K562 (cell line): ENCODE measurements around the gene PDCD1LG2. TPM values are rescaled to one million over a fixed set of nuclear protein-coding genes. Genes with fewer than 3 reads are reported as not detected.

Source experiments
- ATAC-seq: fragments of 200-7000 bp; cut with Tn5 transposase; 3 replicates; pipeline ENCODE4 v1.9.1; 2020; ENCODE audit warnings: moderate library complexity
- BruUV-seq: library from RNA; stranded (reverse); fragments of 400-500 nt; replicated peaks from 2 replicates; lab custom pipeline; 2021; lab: Mats Ljungman, UMichigan
- CTCF ChIA-PET: fragments of 300-600 bp; formaldehyde crosslinking; extraction: SDS; loops from one replicate; lab custom pipeline; 2021; ENCODE audit warnings: low intra/inter-chr PET ratio; lab: Yijun Ruan, JAX
- POLR2A ChIA-PET: fragments of 300-600, 350-650 bp; sonication (Branson Sonifier 250); formaldehyde crosslinking; extraction: SDS; loops from one replicate; lab custom pipeline; 2021; ENCODE audit warnings: antibody characterized with exemption, inconsistent platforms; lab: Yijun Ruan, JAX
- DNase-seq, 4 experiments: peaks; one replicate each; pipeline versions ENCODE4 v3.0.0 to v3.0.0-alpha.2; 2011 to 2018; ENCODE audit warnings: low spot score in 3 of 4, mixed read lengths in 3 of 4; ENCODE audit errors: extremely low read depth in 1 of 4
- FAIRE-seq: peaks from 2 replicates; lab custom pipeline; 2011; peaks lifted over from hg19 to GRCh38; lab: Jason Lieb, UNC
- H2AFZ ChIP-seq: 2 replicates; pipeline ENCODE4 v1.6.0; 2011; ENCODE audit warnings: low read depth, low read length, control low read depth, inconsistent platforms
- H3K27ac ChIP-seq: fragments of 200-600 bp; 3 replicates; pipeline ENCODE4 v1.8.0; 2011; ENCODE audit warnings: low read depth, mild to moderate bottlenecking, control low read depth, inconsistent platforms, low read length, moderate library complexity, mixed read lengths; ENCODE audit errors: extremely low read depth
- H3K27me3 ChIP-seq, 2 experiments: fragments of 300-600 bp in 1 of 2; 2 replicates in 1 of 2; 3 replicates in 1 of 2; pipeline versions ENCODE4 v1.6.0 to v1.8.0; 2011; ENCODE audit warnings: inconsistent platforms in 2 of 2, low read length in 2 of 2, mild to moderate bottlenecking in 1 of 2, mixed read lengths in 1 of 2, moderate library complexity in 1 of 2; ENCODE audit not compliant: control insufficient read depth in 2 of 2, insufficient read depth in 2 of 2
- H3K36me3 ChIP-seq: fragments of 300-600 bp; 3 replicates; pipeline ENCODE4 v1.8.0; 2011; ENCODE audit warnings: mild to moderate bottlenecking, low read length, inconsistent platforms; ENCODE audit not compliant: control insufficient read depth, insufficient read depth
- H3K4me1 ChIP-seq, 2 experiments: fragments of 200-600 bp in 1 of 2; replicated peaks in 1 of 2; 2 replicates in 1 of 2; 3 replicates in 1 of 2; pipeline versions ENCODE4 v1.5.1 to v1.8.0; 2011; ENCODE audit warnings: inconsistent platforms in 2 of 2, low read length in 2 of 2, mild to moderate bottlenecking in 1 of 2, mixed read lengths in 1 of 2, moderate library complexity in 1 of 2; ENCODE audit not compliant: control insufficient read depth in 2 of 2, insufficient read depth in 2 of 2
- H3K4me2 ChIP-seq: 2 replicates; pipeline ENCODE4 v1.6.1; 2011; ENCODE audit warnings: low read length, control low read depth, inconsistent platforms, mixed read lengths; ENCODE audit not compliant: insufficient read depth
- H3K4me3 ChIP-seq: fragments of 200-600 bp; sonication (generic), shearing (Covaris generic); 2 replicates; pipeline ENCODE4 v1.5.1; 2016; ENCODE audit warnings: control low read depth, inconsistent platforms
- H3K79me2 ChIP-seq: fragments of 200-600 bp; 3 replicates; pipeline ENCODE4 v1.8.0; 2011; ENCODE audit warnings: low read length, inconsistent platforms; ENCODE audit not compliant: control insufficient read depth, insufficient read depth
- H3K9ac ChIP-seq, 2 experiments: 2 replicates each; pipeline versions ENCODE4 v1.6.0 to v1.6.1; 2011; ENCODE audit warnings: low read depth in 2 of 2, low read length in 2 of 2, control low read depth in 1 of 2, inconsistent platforms in 1 of 2, mild to moderate bottlenecking in 1 of 2, mixed read lengths in 1 of 2; ENCODE audit not compliant: insufficient read depth in 1 of 2
- H3K9me1 ChIP-seq: one replicate; pipeline ENCODE4 v1.6.0; 2011; ENCODE audit warnings: inconsistent platforms, mild to moderate bottlenecking, low read length, moderate library complexity; ENCODE audit not compliant: control insufficient read depth, insufficient read depth
- H3K9me3 ChIP-seq: replicated peaks from 2 replicates; pipeline ENCODE4 v1.5.1; 2011; ENCODE audit warnings: low read depth, low read length, inconsistent platforms; ENCODE audit not compliant: control insufficient read depth, insufficient read depth
- H4K20me1 ChIP-seq: replicated peaks from 2 replicates; pipeline ENCODE4 v1.6.1; 2011; ENCODE audit warnings: low read length, inconsistent platforms, mixed read lengths; ENCODE audit not compliant: control insufficient read depth, insufficient read depth
- BRF2 ChIP-seq: IDR thresholded peaks from 3 replicates; pipeline ENCODE4 v1.6.1; 2011; ENCODE audit warnings: borderline replicate concordance, mild to moderate bottlenecking; ENCODE audit not compliant: insufficient read length, insufficient read depth
- CREB5 ChIP-seq: fragments of 250-450 bp; sonication (Bioruptor Pico); IDR thresholded peaks from 2 replicates; pipeline ENCODE4 v1.5.0; 2020; ENCODE audit warnings: mild to moderate bottlenecking
- EWSR1 ChIP-seq: fragments of 450-650 bp; IDR thresholded peaks from 2 replicates; pipeline ENCODE4 v1.6.1; 2018; ENCODE audit warnings: borderline replicate concordance, mild to moderate bottlenecking, low read depth, moderate library complexity; ENCODE audit not compliant: partially characterized antibody
- HMG20A ChIP-seq: fragments of 450-650 bp; formaldehyde crosslinking; conservative IDR thresholded peaks from 2 replicates; pipeline ENCODE4 v1.4.0; 2020; ENCODE audit warnings: mild to moderate bottlenecking, mixed read lengths
- HNRNPK ChIP-seq: fragments of 200-400 bp; formaldehyde crosslinking; IDR thresholded peaks from one replicate; pipeline ENCODE4 v1.6.1; 2018; ENCODE audit warnings: mild to moderate bottlenecking, low read depth, low read length; ENCODE audit not compliant: poor library complexity, severe bottlenecking
- LEF1 ChIP-seq: fragments of 450-650 bp; IDR thresholded peaks from 2 replicates; pipeline ENCODE4 v1.6.1; 2016; ENCODE audit warnings: mild to moderate bottlenecking
- MITF ChIP-seq: IDR thresholded peaks from 2 replicates; pipeline ENCODE4 v1.6.1; 2014; ENCODE audit warnings: antibody characterized with exemption
- MXI1 ChIP-seq: IDR thresholded peaks from 2 replicates; pipeline ENCODE4 v1.6.1; 2011; ENCODE audit warnings: low read depth, mild to moderate bottlenecking, improper control_type of control experiment, low read length
- MYBL2 ChIP-seq, 2 experiments: fragments of 450-650 bp in 1 of 2; sonication (generic) in 1 of 2; formaldehyde crosslinking in 1 of 2; IDR thresholded peaks; 2 replicates each; pipeline versions ENCODE4 v1.6.1 to v1.8.1; 2017 to 2022; ENCODE audit warnings: borderline replicate concordance in 1 of 2, inconsistent platforms in 1 of 2, low read depth in 1 of 2, mild to moderate bottlenecking in 1 of 2, missing genetic modification reagents in 1 of 2, moderate library complexity in 1 of 2
- SMAD1 ChIP-seq: fragments of 150-350 bp; IDR thresholded peaks from 2 replicates; pipeline ENCODE4 v1.6.1; 2014; ENCODE audit warnings: low read length, low read depth; ENCODE audit not compliant: partially characterized antibody
- TSC22D4 ChIP-seq: fragments of 450-650 bp; IDR thresholded peaks from 2 replicates; pipeline ENCODE4 v1.6.1; 2016; ENCODE audit warnings: missing genetic modification characterization, missing biosample characterization, control low read depth
- ZNF408 ChIP-seq: fragments of 250-450 bp; sonication (Bioruptor Pico); IDR thresholded peaks from 2 replicates; pipeline ENCODE4 v1.4.0; 2020; ENCODE audit warnings: low read depth, mild to moderate bottlenecking, moderate library complexity
- ZNF57 ChIP-seq: fragments of 450-650 bp; formaldehyde crosslinking; IDR thresholded peaks from 2 replicates; pipeline ENCODE4 v1.4.0; 2020; ENCODE audit warnings: mild to moderate bottlenecking, moderate library complexity
- ZNF644 ChIP-seq: fragments of 200-800 bp; sonication (Bioruptor generic); IDR thresholded peaks from 2 replicates; pipeline ENCODE4 v1.6.1; 2016; ENCODE audit warnings: low read depth, missing genetic modification characterization, missing compliant biosample characterization
- ZNF668 ChIP-seq: fragments of 250-450 bp; sonication (Bioruptor Pico); IDR thresholded peaks from 2 replicates; pipeline ENCODE4 v1.8.0; 2022; ENCODE audit warnings: mild to moderate bottlenecking, inconsistent platforms
- WGBS: fragments of 100-300 bp; shearing (Covaris generic); methylation state at CpG from one replicate; pipeline ENCODE4 v1.1.6; 2016; ENCODE audit warnings: low coverage, mixed read lengths; ENCODE audit not compliant: insufficient coverage; ENCODE audit errors: missing lambda C conversion rate; 5-methylcytosine and 5-hydroxymethylcytosine counted together
- in situ Hi-C: fragments of 300-500 bp; cut with MboI; formaldehyde crosslinking; loops from 4 replicates; pipeline ENCODE4 v1.15.0; 2018; ENCODE audit warnings: inconsistent platforms, mixed read lengths
- intact Hi-C: fragments of 100-400 bp; cut with micrococcal nuclease; formaldehyde crosslinking; loops from 2 replicates; pipeline ENCODE4 v1.14.2; 2022
- polyA plus RNA-seq, 8 experiments: library from polyadenylated mRNA; depleted of rRNA in 4 of 8; stranded (reverse) in 5 of 8; unstranded in 3 of 8; fragments of >200 nt; fragmentation: Nextera tagmentation in 2 of 8; fragmentation: Illumina TruSeq in 1 of 8; extraction: Ambion mirVana in 2 of 8; extraction: Trizol in 1 of 8; gene quantifications; 2 replicates each; pipeline versions ENCODE4 v1.2.1 to v1.2.3, GENCODE V29; 2011 to 2014; ENCODE audit warnings: inconsistent platforms in 1 of 8, missing spikeins in 1 of 8
- total RNA-seq, 7 experiments: library from RNA; depleted of rRNA in 6 of 7; stranded (reverse); fragments of >200 nt in 6 of 7; fragmentation: Illumina TruSeq in 2 of 7; extraction: Trizol in 2 of 7; gene quantifications; 2 replicates each; pipeline versions ENCODE4 v1.2.1 to v1.2.3, GENCODE V29; 2011 to 2021; ENCODE audit warnings: low replicate concordance in 1 of 7

Gene PDCD1LG2
- total and polyA plus RNA-seq, 9 of the 15 experiments (the other 6 are each of a cell fraction or from before 2014, with no cell fraction given), result not detected

GRCh38 chr9:5562806-5563416 lies 52.6 kb downstream of the PDCD1LG2 start (continued):
- no peak for TF ChIP-seq HNRNPK
- TF ChIP-seq EWSR1, result no peak

GRCh38 chr9:5563417-5563815 lies 53.1 kb downstream of the PDCD1LG2 start:
- H3K36me3 ChIP-seq, result no peaks in the 10 kb centered on the region
- no TSS peak for BruUV-seq
- ATAC-seq (no peak), FAIRE-seq (no peak), DNase-seq (no peak)
- TF ChIP-seq ZNF408 (CRISPR knock-in tag) (no peak), ZNF668 (CRISPR knock-in tag) (no peak), ZNF644 (tag) (no peak), MITF (no peak), CREB5 (CRISPR knock-in tag) (no peak), LEF1 (no peak), TSC22D4 (no peak), MYBL2 (IDR thresholded peaks at IDR 0.05; ENCODE audit: low read depth) (no peak), MYBL2 (CRISPR knock-in tag; IDR thresholded peaks at IDR 0.05; ENCODE audit: borderline replicate concordance) (no peak), HMG20A (CRISPR knock-in tag) (no peak), SMAD1 (no peak), ZNF57 (CRISPR knock-in tag) (no peak), MXI1 (no peak), BRF2 (no peak)
- H3K4me1 ChIP-seq, result no peaks in the 10 kb centered on the region
- CTCF ChIA-PET, result no interaction called here
- H2AFZ ChIP-seq, result no peak overlapping the region
- intact Hi-C loops (no loop called here), in situ Hi-C loops (no loop called here)
- no peaks in the 10 kb centered on the region for H3K27me3 ChIP-seq
- no peaks in the 10 kb centered on the region for H3K9me3 ChIP-seq
- no peak overlapping the region for H3K4me3 ChIP-seq
- no peaks in the 10 kb centered on the region for H3K9me1 ChIP-seq
- 4% methylated on average over 2 of the region's 2 CpGs for WGBS
- H4K20me1 ChIP-seq, result no peaks in the 10 kb centered on the region
- no peak overlapping the region for H3K27ac ChIP-seq
- H3K79me2 ChIP-seq, result no peaks in the 10 kb centered on the region
- H3K9ac ChIP-seq, result no peak overlapping the region
- POLR2A ChIA-PET, result interaction anchor here (1.1 to 1.4 kb wide), 2 partner anchors 14 to 33 kb away, joined by 3 to 5 read pairs; no protein-coding TSS in a partner anchor
- no peak overlapping the region for H3K4me2 ChIP-seq
